Measurements from ENCODE around the gene ZFP1.

The ZFP1 gene

GRCh38 chr16:75148311-75149195 lies at the start of gene ZFP1:
TSS of gene ZFP1 (plus strand) at chr16:75148524. CDS start at chr16:75152952, 4,428 bp downstream.
- DNase-seq, result peak; percentile 96

GRCh38 chr16:75099075-75099667 lies 49.2 kb upstream of the ZFP1 start:
- DNase-seq, result no peak

GRCh38 chr16:75099738-75100602 lies 48.4 kb upstream of the ZFP1 start:
- DNase-seq, result no peak

GRCh38 chr16:75100603-75100990 lies 47.7 kb upstream of the ZFP1 start:
- DNase-seq, result no peak

GRCh38 chr16:75101635-75102034 lies 46.7 kb upstream of the ZFP1 start:
- DNase-seq, result no peak

GRCh38 chr16:75102595-75102994 lies 45.7 kb upstream of the ZFP1 start:
- no peak for DNase-seq

- no peak for DNase-seq
Measured at GRCh38 chr16:75103994-75104393, 44.3 kb upstream of the ZFP1 start.

- DNase-seq, result no peak
Measured at GRCh38 chr16:75104836-75105235, 43.5 kb upstream of the ZFP1 start.

- no peak for DNase-seq
Measured at GRCh38 chr16:75105306-75106061, 42.8 kb upstream of the ZFP1 start.

GRCh38 chr16:75106351-75107274 lies 41.7 kb upstream of the ZFP1 start:
- no peak for DNase-seq

- DNase-seq, result no peak
Measured at GRCh38 chr16:75107505-75107904, 40.8 kb upstream of the ZFP1 start.

- DNase-seq, result peak; percentile 70
Measured at GRCh38 chr16:75108792-75109731, 39.3 kb upstream of the ZFP1 start.

GRCh38 chr16:75109732-75110243 lies 38.5 kb upstream of the ZFP1 start:
- no peak for DNase-seq

GRCh38 chr16:75110637-75111513 lies 37.4 kb upstream of the ZFP1 start:
- DNase-seq, result peak; percentile 78

GRCh38 chr16:75111514-75111940 lies 36.8 kb upstream of the ZFP1 start:
- no peak for DNase-seq

GRCh38 chr16:75111961-75112733 lies 36.2 kb upstream of the ZFP1 start:
- no peak for DNase-seq

- DNase-seq, result no peak
Measured at GRCh38 chr16:75112734-75113491, 35.4 kb upstream of the ZFP1 start.

Measured in activated CD8-positive, alpha-beta memory T cell treated with anti-CD3 and anti-CD28 coated beads, Interleukin-2, amount 50 U/mL, for 4 hours (primary cell).